H9 (cell line): ENCODE measurements around the gene MACIR. TPM values are rescaled to one million over a fixed set of nuclear protein-coding genes. Genes with fewer than 3 reads are reported as not detected.

ENCODE experiments used
- DNase-seq: peaks from one replicate; pipeline ENCODE4 v3.0.0-alpha.2; 2017
- H2AFZ ChIP-seq: one replicate; pipeline ENCODE4 v1.6.1; 2013; ENCODE audit warnings: mild to moderate bottlenecking, low read length, control low read depth, moderate library complexity
- H2AK5ac ChIP-seq: 2 replicates; pipeline ENCODE4 v1.6.1; 2013; ENCODE audit warnings: low read length, control low read depth, mixed read lengths; ENCODE audit not compliant: insufficient read length
- H2BK120ac ChIP-seq: one replicate; pipeline ENCODE4 v1.6.1; 2013; ENCODE audit warnings: low read depth, mild to moderate bottlenecking, low read length, control low read depth, inconsistent platforms; ENCODE audit not compliant: poor library complexity, severe bottlenecking
- H2BK12ac ChIP-seq: 2 replicates; pipeline ENCODE4 v1.6.1; 2013; ENCODE audit warnings: low read length, control low read depth, mixed read lengths, low read depth; ENCODE audit not compliant: insufficient read length
- H2BK15ac ChIP-seq: 2 replicates; pipeline ENCODE4 v1.6.1; 2013; ENCODE audit warnings: low read depth, low read length, control low read depth
- H2BK20ac ChIP-seq: one replicate; pipeline ENCODE4 v1.6.1; 2013; ENCODE audit warnings: low read depth, mild to moderate bottlenecking, low read length, control low read depth, inconsistent platforms; ENCODE audit not compliant: poor library complexity, severe bottlenecking
- H2BK5ac ChIP-seq: 2 replicates; pipeline ENCODE4 v1.6.1; 2013; ENCODE audit warnings: low read length, control low read depth, mixed read lengths; ENCODE audit not compliant: insufficient read length
- H3K14ac ChIP-seq: 2 replicates; pipeline ENCODE4 v1.6.1; 2013; ENCODE audit warnings: low read length, control low read depth; ENCODE audit not compliant: insufficient read depth
- H3K18ac ChIP-seq: 2 replicates; pipeline ENCODE4 v1.6.1; 2013; ENCODE audit warnings: low read depth, mild to moderate bottlenecking, mixed read lengths, low read length, control low read depth; ENCODE audit not compliant: insufficient read length
- H3K23ac ChIP-seq: 2 replicates; pipeline ENCODE4 v1.6.1; 2013; ENCODE audit warnings: low read length, control low read depth, mixed read lengths, low read depth; ENCODE audit not compliant: insufficient read length
- H3K23me2 ChIP-seq: 2 replicates; pipeline ENCODE4 v1.6.1; 2013; ENCODE audit warnings: low read depth, mild to moderate bottlenecking, mixed read lengths, low read length, control low read depth; ENCODE audit not compliant: insufficient read length, poor library complexity, severe bottlenecking
- H3K27ac ChIP-seq: 2 replicates; pipeline ENCODE4 v1.5.1; 2013; ENCODE audit warnings: low read length, control low read depth, mixed read lengths, low read depth; ENCODE audit not compliant: insufficient read length
- H3K27me3 ChIP-seq: 2 replicates; pipeline ENCODE4 v1.6.1; 2013; ENCODE audit warnings: low read length, control low read depth, inconsistent platforms; ENCODE audit not compliant: insufficient read depth
- H3K4ac ChIP-seq: 2 replicates; pipeline ENCODE4 v1.6.1; 2013; ENCODE audit warnings: low read depth, mild to moderate bottlenecking, control low read depth, inconsistent platforms, low read length, moderate library complexity
- H3K4me1 ChIP-seq: 2 replicates; pipeline ENCODE4 v1.6.1; 2013; ENCODE audit warnings: low read length, control low read depth, inconsistent platforms; ENCODE audit not compliant: insufficient read depth
- H3K4me2 ChIP-seq: 2 replicates; pipeline ENCODE4 v1.6.1; 2013; ENCODE audit warnings: low read length, control low read depth, mixed read lengths; ENCODE audit not compliant: insufficient read length, insufficient read depth
- H3K56ac ChIP-seq: 2 replicates; pipeline ENCODE4 v1.6.1; 2013; ENCODE audit warnings: low read depth, mild to moderate bottlenecking, mixed read lengths, low read length, control low read depth; ENCODE audit not compliant: insufficient read length
- H3K79me1 ChIP-seq: 2 replicates; pipeline ENCODE4 v1.6.1; 2013; ENCODE audit warnings: low read depth, mild to moderate bottlenecking, moderate library complexity, low read length, control low read depth, inconsistent platforms; ENCODE audit not compliant: insufficient read depth, poor library complexity, severe bottlenecking
- H3K79me2 ChIP-seq: 2 replicates; pipeline ENCODE4 v1.6.1; 2013; ENCODE audit warnings: low read length, control low read depth, inconsistent platforms; ENCODE audit not compliant: insufficient read depth
- H3K9ac ChIP-seq: 2 replicates; pipeline ENCODE4 v1.6.1; 2013; ENCODE audit warnings: low read length, control low read depth, mixed read lengths; ENCODE audit not compliant: insufficient read length; ENCODE audit errors: extremely low read depth
- H3K9me3 ChIP-seq: one replicate; pipeline ENCODE4 v1.6.1; 2013; ENCODE audit warnings: low read depth, low read length, inconsistent platforms; ENCODE audit not compliant: control insufficient read depth
- H3T11ph ChIP-seq: one replicate; pipeline ENCODE4 v1.6.1; 2013; ENCODE audit warnings: mild to moderate bottlenecking, low read length, control low read depth, inconsistent platforms
- H4K20me1 ChIP-seq: one replicate; pipeline ENCODE4 v1.6.1; 2013; ENCODE audit not compliant: control insufficient read depth, insufficient read length, insufficient read depth
- H4K5ac ChIP-seq: 2 replicates; pipeline ENCODE4 v1.6.1; 2013; ENCODE audit warnings: low read depth, mild to moderate bottlenecking, mixed read lengths, low read length, control low read depth; ENCODE audit not compliant: insufficient read length
- H4K8ac ChIP-seq: replicated peaks from 2 replicates; pipeline ENCODE4 v1.6.1; 2013; ENCODE audit warnings: low read length, control low read depth, mixed read lengths, low read depth; ENCODE audit not compliant: insufficient read length
- H4K91ac ChIP-seq: 2 replicates; pipeline ENCODE4 v1.6.1; 2013; ENCODE audit warnings: low read depth, mild to moderate bottlenecking, moderate library complexity, mixed read lengths, low read length, control low read depth; ENCODE audit not compliant: insufficient read length
- H3K27ac Mint-ChIP-seq, 3 experiments: 2 replicates in 2 of 3; 3 replicates in 1 of 3; pipeline ENCODE4 v1.8.0; 2020 to 2021; ENCODE audit warnings: mixed read lengths in 3 of 3, mild to moderate bottlenecking in 1 of 3, moderate library complexity in 1 of 3
- H3K27me3 Mint-ChIP-seq: 2 replicates; pipeline ENCODE4 v1.8.0; 2021; ENCODE audit warnings: low read depth, mild to moderate bottlenecking, moderate library complexity, mixed read lengths
- H3K36me3 Mint-ChIP-seq, 3 experiments: 2 replicates in 2 of 3; 3 replicates in 1 of 3; pipeline ENCODE4 v1.8.0; 2020 to 2021; ENCODE audit warnings: low read depth in 3 of 3, mixed read lengths in 3 of 3; ENCODE audit not compliant: insufficient read depth in 1 of 3
- H3K4me1 Mint-ChIP-seq, 2 experiments: 2 replicates each; pipeline ENCODE4 v1.8.0; 2020; ENCODE audit warnings: mixed read lengths in 2 of 2
- H3K4me3 Mint-ChIP-seq, 2 experiments: 2 replicates in 1 of 2; 3 replicates in 1 of 2; pipeline ENCODE4 v1.8.0; 2020 to 2021; ENCODE audit warnings: mild to moderate bottlenecking in 2 of 2, mixed read lengths in 2 of 2, moderate library complexity in 1 of 2
- H3K9me3 Mint-ChIP-seq, 2 experiments: 2 replicates in 1 of 2; 3 replicates in 1 of 2; pipeline ENCODE4 v1.8.0; 2020; ENCODE audit warnings: mild to moderate bottlenecking in 2 of 2, mixed read lengths in 2 of 2, moderate library complexity in 1 of 2
- WGBS: extraction: QIAGEN DNeasy Blood & Tissue Kit; methylation state at CpG from one replicate; pipeline ENCODE4 v1.1.7; 2013; ENCODE audit warnings: missing lambda C conversion rate, low lambda C conversion rate, mixed read lengths; ENCODE audit not compliant: insufficient read length; ENCODE audit errors: extremely low coverage; 5-methylcytosine and 5-hydroxymethylcytosine counted together
- total RNA-seq: library from RNA; stranded (reverse); gene quantifications from 2 replicates; pipeline ENCODE4 v1.2.1, GENCODE V29; 2021
- TF ChIP-seq, protein P1 (sequence below): fragments of 200-600 bp; sonication (generic); conservative IDR thresholded peaks from 3 replicates; pipeline ENCODE4 v1.8.0; 2021; ENCODE audit warnings: antibody characterized with exemption, mild to moderate bottlenecking

Gene MACIR
- total RNA-seq, 1 experiment from 2014 or later: 11.7 TPM

DNA sequence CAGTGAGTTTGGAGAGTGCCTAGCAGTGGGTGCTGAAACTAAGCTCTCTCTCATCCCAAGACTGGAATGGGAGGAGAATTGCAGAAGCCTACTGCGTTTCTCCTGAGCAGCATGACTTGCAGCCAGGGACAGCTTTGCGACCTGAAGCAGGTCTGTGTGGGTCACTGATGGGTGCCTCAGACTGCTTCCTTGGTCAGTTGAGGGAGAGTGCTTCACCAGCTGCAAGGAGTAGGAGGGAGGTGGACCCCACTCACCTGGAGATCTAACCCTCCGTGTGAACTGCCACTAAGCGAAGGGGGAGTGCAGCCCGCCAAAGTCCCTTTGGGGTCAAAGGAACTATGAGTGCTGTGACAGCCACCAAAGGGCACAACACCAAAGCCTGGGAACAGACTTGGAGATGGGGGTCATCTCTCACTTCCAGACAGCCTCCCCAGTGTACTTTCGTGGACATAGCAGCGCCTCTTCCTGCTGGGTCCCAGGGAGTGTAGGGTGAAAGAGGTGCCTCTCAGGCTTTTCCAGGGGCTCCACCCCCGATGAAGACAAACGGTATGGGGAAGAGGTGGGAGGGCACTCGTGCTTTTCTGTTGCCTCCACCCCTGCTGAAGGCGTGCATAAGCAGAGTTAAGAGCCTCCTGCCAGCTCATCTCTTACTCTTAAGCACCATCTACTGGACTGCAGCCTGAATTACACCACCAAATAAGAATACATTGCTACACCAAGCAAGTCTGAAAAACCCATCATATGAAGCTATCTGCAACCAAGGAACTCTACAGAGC is 34.3 kb upstream of the MACIR start:
- peak overlapping the region; percentile 14 for H3K4me2 ChIP-seq
- no peaks in the 10 kb centered on the region; the same call in 1 of the 2 replicates for H3K27me3 Mint-ChIP-seq

More for the DNA sequence above, 34.3 kb upstream of the MACIR start:
- no peak overlapping the region for H4K5ac ChIP-seq
- H3T11ph ChIP-seq: no peak overlapping the region
- TF ChIP-seq, protein P1, sequence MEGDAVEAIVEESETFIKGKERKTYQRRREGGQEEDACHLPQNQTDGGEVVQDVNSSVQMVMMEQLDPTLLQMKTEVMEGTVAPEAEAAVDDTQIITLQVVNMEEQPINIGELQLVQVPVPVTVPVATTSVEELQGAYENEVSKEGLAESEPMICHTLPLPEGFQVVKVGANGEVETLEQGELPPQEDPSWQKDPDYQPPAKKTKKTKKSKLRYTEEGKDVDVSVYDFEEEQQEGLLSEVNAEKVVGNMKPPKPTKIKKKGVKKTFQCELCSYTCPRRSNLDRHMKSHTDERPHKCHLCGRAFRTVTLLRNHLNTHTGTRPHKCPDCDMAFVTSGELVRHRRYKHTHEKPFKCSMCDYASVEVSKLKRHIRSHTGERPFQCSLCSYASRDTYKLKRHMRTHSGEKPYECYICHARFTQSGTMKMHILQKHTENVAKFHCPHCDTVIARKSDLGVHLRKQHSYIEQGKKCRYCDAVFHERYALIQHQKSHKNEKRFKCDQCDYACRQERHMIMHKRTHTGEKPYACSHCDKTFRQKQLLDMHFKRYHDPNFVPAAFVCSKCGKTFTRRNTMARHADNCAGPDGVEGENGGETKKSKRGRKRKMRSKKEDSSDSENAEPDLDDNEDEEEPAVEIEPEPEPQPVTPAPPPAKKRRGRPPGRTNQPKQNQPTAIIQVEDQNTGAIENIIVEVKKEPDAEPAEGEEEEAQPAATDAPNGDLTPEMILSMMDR: peak; percentile 78
- peaks cover 0 to 2% (median 1%) of the 10 kb centered on the region in 3 experiments; a peak in 2 of 7 replicates for H3K36me3 Mint-ChIP-seq
- H2BK5ac ChIP-seq: no peak overlapping the region
- no peak overlapping the region for H2BK12ac ChIP-seq
- peak overlapping the region in 1 of 2 experiments; percentile 14; a peak in 1 of 5 replicates for H3K4me3 Mint-ChIP-seq
- H3K9me3 ChIP-seq: no peaks in the 10 kb centered on the region
- peak overlapping the region in 1 of 3 experiments; percentile 34; a peak in 1 of 7 replicates for H3K27ac Mint-ChIP-seq
- no peak overlapping the region for H3K18ac ChIP-seq
- H3K56ac ChIP-seq: no peak overlapping the region
- no peak overlapping the region for H3K27ac ChIP-seq
- no peak overlapping the region for H3K23ac ChIP-seq
- no peak overlapping the region for H2BK15ac ChIP-seq
- H3K4ac ChIP-seq: no peak overlapping the region
- no peak overlapping the region for H3K14ac ChIP-seq
- no peaks in the 10 kb centered on the region for H3K27me3 ChIP-seq
- no peak overlapping the region for H4K8ac ChIP-seq
- H2BK20ac ChIP-seq: no peak overlapping the region
- WGBS: no CpG with 5 or more reads among the region's 11 CpGs
- DNase-seq: peak; percentile 80
- peaks cover 5% of the 10 kb centered on the region in 2 experiments; a peak in 2 of 5 replicates for H3K9me3 Mint-ChIP-seq
- H3K4me1 ChIP-seq: no peaks in the 10 kb centered on the region
- no peak overlapping the region for H3K9ac ChIP-seq
- H3K79me2 ChIP-seq: no peaks in the 10 kb centered on the region
- H4K20me1 ChIP-seq: no peaks in the 10 kb centered on the region
- no peak overlapping the region for H2AK5ac ChIP-seq
- H3K23me2 ChIP-seq: no peaks in the 10 kb centered on the region
- no peak overlapping the region for H4K91ac ChIP-seq
- no peak overlapping the region for H2BK120ac ChIP-seq
- H3K79me1 ChIP-seq: no peaks in the 10 kb centered on the region
- H2AFZ ChIP-seq: no peak overlapping the region
- peaks cover 4 to 8% of the 10 kb centered on the region in 2 experiments; a peak in 2 of 4 replicates for H3K4me1 Mint-ChIP-seq
